Activated naive CD4-positive, alpha-beta T cell treated with anti-CD3 and anti-CD28 coated beads, Interleukin-2, amount 10 ng/mL, durations not matched to agents 5 hours and 36 hours (primary cell): ENCODE data around the gene C1orf216. TPM values are rescaled to one million over a fixed set of nuclear protein-coding genes. Genes with fewer than 3 reads are reported as not detected.

Experiments used
- total RNA-seq, 2 experiments: library from RNA; stranded (reverse); gene quantifications; one replicate each; pipeline ENCODE4 v1.2.3, GENCODE V29; 2021

C1orf216 gene, protein sequence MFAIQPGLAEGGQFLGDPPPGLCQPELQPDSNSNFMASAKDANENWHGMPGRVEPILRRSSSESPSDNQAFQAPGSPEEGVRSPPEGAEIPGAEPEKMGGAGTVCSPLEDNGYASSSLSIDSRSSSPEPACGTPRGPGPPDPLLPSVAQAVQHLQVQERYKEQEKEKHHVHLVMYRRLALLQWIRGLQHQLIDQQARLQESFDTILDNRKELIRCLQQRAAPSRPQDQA
- 10 to 100 TPM; 11.4 to 11.6 TPM for total RNA-seq

DNA sequence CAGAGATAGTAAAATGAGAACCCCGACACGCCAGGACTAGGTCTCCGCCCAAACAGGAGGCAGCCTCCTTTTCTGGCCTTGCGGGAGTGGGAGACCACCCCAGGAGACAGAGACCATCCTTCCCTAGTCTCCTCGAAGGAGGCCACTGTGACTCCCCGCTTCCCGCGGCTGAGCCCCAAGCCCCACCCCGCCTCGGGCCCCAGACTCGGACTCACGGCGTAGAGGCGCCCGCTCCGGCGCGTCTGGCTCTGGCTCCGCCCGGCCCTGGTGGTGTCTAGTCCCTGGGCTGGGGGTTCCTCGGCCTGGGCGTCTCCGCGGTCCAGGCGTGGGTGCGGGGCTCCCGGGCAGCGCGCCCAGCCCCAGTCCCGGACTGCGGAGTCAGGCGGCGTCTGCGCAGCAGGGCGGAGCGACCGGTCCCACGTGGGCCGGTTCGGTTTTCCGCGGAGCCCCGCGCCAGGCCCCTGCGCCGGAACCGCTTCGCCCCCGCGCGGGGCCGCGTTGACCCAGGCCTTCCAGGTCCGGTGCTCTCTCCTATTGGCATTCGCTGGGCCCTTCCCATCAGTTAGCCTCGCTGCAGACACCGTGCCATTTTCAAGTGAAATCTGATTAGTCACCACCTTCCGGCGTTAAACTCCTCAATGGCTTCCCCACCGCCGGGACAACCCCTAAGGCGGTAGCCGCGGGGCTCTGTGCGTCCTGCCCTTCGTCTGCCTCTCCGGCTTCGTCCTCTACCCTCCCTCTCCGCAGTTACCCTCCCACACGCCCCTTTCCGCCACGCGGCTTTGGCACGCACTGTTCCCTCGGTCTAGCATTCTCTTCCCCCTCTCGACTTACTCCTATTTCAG is at the start of gene C1orf216:
Gene C1orf216 (minus strand): TSS at position 393 of the 845 bp plus-strand sequence. CDS start 2,563 bp downstream, outside the sequence.

Other genes starting within 250 kb of the C1orf216 start
- gene KIAA0319L, start 161.5 kb downstream of the C1orf216 start, total RNA-seq: 10 to 100 TPM; 42.7 to 49.0 TPM
- 10 to 100 TPM; 16.9 to 18.3 TPM for gene NCDN, start 161.1 kb downstream of the C1orf216 start, total RNA-seq
- gene TFAP2E, start 145.6 kb downstream of the C1orf216 start, total RNA-seq: under 1 TPM; 0.58 to 0.70 TPM
- 10 to 100 TPM; 51.1 to 55.1 TPM for gene PSMB2, start 77.4 kb downstream of the C1orf216 start, total RNA-seq
- 10 to 100 TPM; 40.4 to 43.1 TPM for gene CLSPN, start 51.1 kb upstream of the C1orf216 start, total RNA-seq
- gene AGO4, start 89.1 kb upstream of the C1orf216 start, total RNA-seq: 10 to 100 TPM; 10.6 to 11.7 TPM
- gene AGO1, start 164.3 kb upstream of the C1orf216 start, total RNA-seq: 10 to 100 TPM; 17.9 to 19.2 TPM
- gene AGO3, start 212.2 kb upstream of the C1orf216 start, total RNA-seq: 10 to 100 TPM; 22.2 to 23.0 TPM